WERI-Rb-1 (cell line): Measurements from ENCODE around the gene PLCG2.
"Not testable (repeated sequence)": the region's sequence is repeated elsewhere in the genome, so short reads cannot be mapped to it uniquely, and the experiment has no call there.

Source experiments
- DNase-seq: peaks from one replicate; pipeline ENCODE4 v3.0.0-alpha.2; 2020
- H3K27ac ChIP-seq: fragments of 250-450 bp; sonication (Bioruptor Pico); 2 replicates; pipeline ENCODE4 v1.5.1; 2020; ENCODE audit warnings: mild to moderate bottlenecking, moderate library complexity
- H3K27me3 ChIP-seq: fragments of 250-450 bp; sonication (Bioruptor Pico); 2 replicates; pipeline ENCODE4 v1.5.1; 2021; ENCODE audit warnings: mild to moderate bottlenecking, low read depth, moderate library complexity; ENCODE audit not compliant: insufficient read depth, severe bottlenecking
- H3K36me3 ChIP-seq: fragments of 250-450 bp; sonication (Bioruptor Pico); 2 replicates; pipeline ENCODE4 v1.5.1; 2020; ENCODE audit warnings: mild to moderate bottlenecking, moderate library complexity
- H3K4me3 ChIP-seq: 2 replicates; pipeline ENCODE4 v1.5.1; 2011; ENCODE audit warnings: low read depth, mild to moderate bottlenecking, control low read depth, low read length
- H3K9me3 ChIP-seq: fragments of 250-450 bp; sonication (Bioruptor Pico); 2 replicates; pipeline ENCODE4 v1.5.1; 2021; ENCODE audit warnings: mild to moderate bottlenecking, moderate library complexity; ENCODE audit not compliant: severe bottlenecking
- CTCF ChIP-seq: IDR thresholded peaks from 2 replicates; pipeline ENCODE4 v1.5.1; 2011; ENCODE audit warnings: low read depth, mild to moderate bottlenecking, control low read depth, inconsistent platforms, low read length

PLCG2 gene

GRCh38 chr16:81875461-81875860 lies 96.4 kb downstream of the PLCG2 start:
- Histone ChIP-seq H3K36me3 (no peaks in the 10 kb centered on the region), H3K4me3 (no peak overlapping the region), H3K27ac (no peak overlapping the region), H3K27me3 (no peaks in the 10 kb centered on the region), H3K9me3 (no peaks in the 10 kb centered on the region)
- no peak for TF ChIP-seq CTCF
- no peak for DNase-seq

- Histone ChIP-seq H3K4me3 (no peak overlapping the region), H3K27ac (no peak overlapping the region), H3K27me3 (no peaks in the 10 kb centered on the region), H3K36me3 (no peaks in the 10 kb centered on the region), H3K9me3 (no peaks in the 10 kb centered on the region)
- no peak for DNase-seq
- TF ChIP-seq CTCF = no peak
Observed at GRCh38 chr16:81876273-81876900, 97.3 kb downstream of the PLCG2 start.

GRCh38 chr16:81877490-81877889 lies 98.4 kb downstream of the PLCG2 start:
- H3K36me3 ChIP-seq, H3K9me3 ChIP-seq, H3K27ac ChIP-seq, DNase-seq, H3K4me3 ChIP-seq, H3K27me3 ChIP-seq: not testable (repeated sequence)

- Histone ChIP-seq H3K36me3 (no peaks in the 10 kb centered on the region), H3K27ac (no peak overlapping the region), H3K27me3 (no peaks in the 10 kb centered on the region), H3K9me3 (no peaks in the 10 kb centered on the region), H3K4me3 (no peak overlapping the region)
- DNase-seq = no peak
- TF ChIP-seq CTCF = no peak
Observed at GRCh38 chr16:81878529-81878928, 99.4 kb downstream of the PLCG2 start.

- TF ChIP-seq CTCF = peak; percentile 26; the same call in 1 of the 2 replicates
- no peak overlapping the region for H3K27ac ChIP-seq
- no peaks in the 10 kb centered on the region for H3K27me3 ChIP-seq
- no peaks in the 10 kb centered on the region for H3K9me3 ChIP-seq
- DNase-seq = peak; percentile 9
- H3K4me3 ChIP-seq = no peak overlapping the region
- H3K36me3 ChIP-seq = no peaks in the 10 kb centered on the region
Observed at GRCh38 chr16:81879625-81880024, 100.5 kb downstream of the PLCG2 start.

- no peak for DNase-seq
- Histone ChIP-seq H3K36me3 (no peaks in the 10 kb centered on the region), H3K27ac (no peak overlapping the region), H3K27me3 (no peaks in the 10 kb centered on the region), H3K9me3 (no peaks in the 10 kb centered on the region), H3K4me3 (no peak overlapping the region)
- no peak for TF ChIP-seq CTCF
Observed at GRCh38 chr16:81880816-81881215, 101.7 kb downstream of the PLCG2 start.
